HG02571 (cell line): ENCODE results near the gene ESRRA.

Experiments used
- ATAC-seq: cut with Tn5 transposase; IDR thresholded peaks from one replicate; pipeline ENCODE4 v1.9.1; 2021; ENCODE audit warnings: mild to moderate bottlenecking, moderate library complexity; ENCODE audit not compliant: unreplicated experiment

Gene ESRRA

GRCh38 chr11:64364435-64364834 lies 59.1 kb downstream of the ESRRA start:
- no peak for ATAC-seq

GRCh38 chr11:64364911-64365310 lies 59.6 kb downstream of the ESRRA start:
- no peak for ATAC-seq
